ENCODE results near the gene AUTS2. TPM values are rescaled to one million over a fixed set of nuclear protein-coding genes. Genes with fewer than 3 reads are reported as not detected.

AUTS2 gene
- total and polyA plus RNA-seq, 4 donors: 4.9 to 24.4 (median 7.0) TPM

DNA sequence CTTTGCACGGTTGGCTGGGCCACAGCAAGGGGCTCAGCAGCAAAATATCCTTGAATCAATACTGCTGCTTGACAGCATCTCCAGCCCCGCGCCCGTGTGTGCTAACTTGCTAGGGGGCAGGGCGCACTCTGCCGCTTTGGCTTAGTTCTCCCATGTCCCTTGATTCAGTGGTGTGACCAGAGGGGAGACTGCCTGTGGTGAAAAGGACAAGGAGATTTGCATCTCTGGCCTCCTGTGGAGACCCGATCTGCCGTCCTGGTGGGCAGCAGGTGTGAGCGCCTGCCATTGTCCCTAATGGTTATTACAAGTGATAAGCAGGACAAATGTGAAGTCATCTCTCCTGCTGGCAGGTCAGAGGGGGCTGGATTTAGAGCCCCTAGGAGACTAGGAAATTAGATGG, 1033.4 kb downstream of the AUTS2 start:
- no peak for DNase-seq (ENCODE audit: low spot score)
- no peak overlapping the region for H3K9ac ChIP-seq (ENCODE audit: low read depth in 1 of 2, low read length in 2 of 2)
- 91% methylated on average over 9 of the region's 9 CpGs for WGBS
- H3K27ac ChIP-seq (ENCODE audit: low read depth in 1 of 2, low read length in 2 of 2): no peak overlapping the region
- H3K27me3 ChIP-seq (ENCODE audit: control insufficient read depth in 4 of 4, insufficient read depth in 4 of 4, low read length in 3 of 4): no peaks in the 10 kb centered on the region
- no peaks in the 10 kb centered on the region for H3K9me3 ChIP-seq (ENCODE audit: control insufficient read depth in 4 of 4, low read length in 3 of 4)
- no peak overlapping the region for H3K4me3 ChIP-seq (ENCODE audit: low read depth in 1 of 3, low read length in 3 of 3)
- peaks cover 0 to 9% (median 0%) of the 10 kb centered on the region in 4 donors for H3K4me1 ChIP-seq (ENCODE audit: control insufficient read depth in 4 of 4, insufficient read depth in 4 of 4, low read length in 3 of 4)
- no peaks in the 10 kb centered on the region for H3K36me3 ChIP-seq (ENCODE audit: control insufficient read depth in 4 of 4, insufficient read depth in 3 of 4, low read depth in 1 of 4, low read length in 3 of 4)
- TF ChIP-seq, protein P1, sequence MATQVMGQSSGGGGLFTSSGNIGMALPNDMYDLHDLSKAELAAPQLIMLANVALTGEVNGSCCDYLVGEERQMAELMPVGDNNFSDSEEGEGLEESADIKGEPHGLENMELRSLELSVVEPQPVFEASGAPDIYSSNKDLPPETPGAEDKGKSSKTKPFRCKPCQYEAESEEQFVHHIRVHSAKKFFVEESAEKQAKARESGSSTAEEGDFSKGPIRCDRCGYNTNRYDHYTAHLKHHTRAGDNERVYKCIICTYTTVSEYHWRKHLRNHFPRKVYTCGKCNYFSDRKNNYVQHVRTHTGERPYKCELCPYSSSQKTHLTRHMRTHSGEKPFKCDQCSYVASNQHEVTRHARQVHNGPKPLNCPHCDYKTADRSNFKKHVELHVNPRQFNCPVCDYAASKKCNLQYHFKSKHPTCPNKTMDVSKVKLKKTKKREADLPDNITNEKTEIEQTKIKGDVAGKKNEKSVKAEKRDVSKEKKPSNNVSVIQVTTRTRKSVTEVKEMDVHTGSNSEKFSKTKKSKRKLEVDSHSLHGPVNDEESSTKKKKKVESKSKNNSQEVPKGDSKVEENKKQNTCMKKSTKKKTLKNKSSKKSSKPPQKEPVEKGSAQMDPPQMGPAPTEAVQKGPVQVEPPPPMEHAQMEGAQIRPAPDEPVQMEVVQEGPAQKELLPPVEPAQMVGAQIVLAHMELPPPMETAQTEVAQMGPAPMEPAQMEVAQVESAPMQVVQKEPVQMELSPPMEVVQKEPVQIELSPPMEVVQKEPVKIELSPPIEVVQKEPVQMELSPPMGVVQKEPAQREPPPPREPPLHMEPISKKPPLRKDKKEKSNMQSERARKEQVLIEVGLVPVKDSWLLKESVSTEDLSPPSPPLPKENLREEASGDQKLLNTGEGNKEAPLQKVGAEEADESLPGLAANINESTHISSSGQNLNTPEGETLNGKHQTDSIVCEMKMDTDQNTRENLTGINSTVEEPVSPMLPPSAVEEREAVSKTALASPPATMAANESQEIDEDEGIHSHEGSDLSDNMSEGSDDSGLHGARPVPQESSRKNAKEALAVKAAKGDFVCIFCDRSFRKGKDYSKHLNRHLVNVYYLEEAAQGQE (IDR thresholded peaks at IDR 0.05): no peak
- TF ChIP-seq, protein P2, sequence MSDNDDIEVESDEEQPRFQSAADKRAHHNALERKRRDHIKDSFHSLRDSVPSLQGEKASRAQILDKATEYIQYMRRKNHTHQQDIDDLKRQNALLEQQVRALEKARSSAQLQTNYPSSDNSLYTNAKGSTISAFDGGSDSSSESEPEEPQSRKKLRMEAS (IDR thresholded peaks at IDR 0.05): no peak
- TF ChIP-seq FOXA1 (IDR thresholded peaks at IDR 0.05): no peak
- TF ChIP-seq YY1 (IDR thresholded peaks at IDR 0.05): no peak
- no peak for TF ChIP-seq GABPA (IDR thresholded peaks at IDR 0.05 in 1 of 2, conservative IDR thresholded peaks at IDR 0.05 in 1 of 2)

DNA sequence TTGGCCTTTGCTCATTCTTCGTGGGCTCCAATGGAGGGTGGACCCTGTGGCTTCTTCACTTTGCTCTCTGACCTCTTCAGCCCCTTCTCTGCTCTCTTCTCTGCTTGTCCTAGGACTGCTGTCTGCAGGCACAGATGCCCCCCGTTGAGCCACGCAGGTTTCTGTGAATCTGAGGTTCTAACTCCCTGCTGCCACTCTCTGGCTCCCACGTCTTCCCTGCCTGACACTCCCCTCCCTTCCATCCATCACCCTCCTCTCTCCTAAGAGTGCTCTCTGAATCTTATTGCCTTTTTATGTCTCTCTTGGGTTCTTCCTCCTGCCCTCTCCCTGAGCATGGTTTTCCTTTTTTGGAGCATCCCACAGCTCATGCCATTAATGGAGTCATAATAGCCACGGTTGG, 1034.1 kb downstream of the AUTS2 start:
- H3K4me3 ChIP-seq (ENCODE audit: low read depth in 1 of 3, low read length in 3 of 3): no peak overlapping the region
- H3K4me1 ChIP-seq (ENCODE audit: control insufficient read depth in 4 of 4, insufficient read depth in 4 of 4, low read length in 3 of 4): peaks cover 0 to 9% (median 0%) of the 10 kb centered on the region in 4 donors
- no peaks in the 10 kb centered on the region for H3K36me3 ChIP-seq (ENCODE audit: control insufficient read depth in 4 of 4, insufficient read depth in 3 of 4, low read depth in 1 of 4, low read length in 3 of 4)
- 90% methylated on average over 5 of the region's 5 CpGs for whole genome bisulfite sequencing
- no peaks in the 10 kb centered on the region for H3K27me3 ChIP-seq (ENCODE audit: control insufficient read depth in 4 of 4, insufficient read depth in 4 of 4, low read length in 3 of 4)
- H3K9me3 ChIP-seq (ENCODE audit: control insufficient read depth in 4 of 4, low read length in 3 of 4): no peaks in the 10 kb centered on the region
- DNase-seq (ENCODE audit: low spot score): no peak
- H3K9ac ChIP-seq (ENCODE audit: low read depth in 1 of 2, low read length in 2 of 2): no peak overlapping the region
- TF ChIP-seq, protein P3, sequence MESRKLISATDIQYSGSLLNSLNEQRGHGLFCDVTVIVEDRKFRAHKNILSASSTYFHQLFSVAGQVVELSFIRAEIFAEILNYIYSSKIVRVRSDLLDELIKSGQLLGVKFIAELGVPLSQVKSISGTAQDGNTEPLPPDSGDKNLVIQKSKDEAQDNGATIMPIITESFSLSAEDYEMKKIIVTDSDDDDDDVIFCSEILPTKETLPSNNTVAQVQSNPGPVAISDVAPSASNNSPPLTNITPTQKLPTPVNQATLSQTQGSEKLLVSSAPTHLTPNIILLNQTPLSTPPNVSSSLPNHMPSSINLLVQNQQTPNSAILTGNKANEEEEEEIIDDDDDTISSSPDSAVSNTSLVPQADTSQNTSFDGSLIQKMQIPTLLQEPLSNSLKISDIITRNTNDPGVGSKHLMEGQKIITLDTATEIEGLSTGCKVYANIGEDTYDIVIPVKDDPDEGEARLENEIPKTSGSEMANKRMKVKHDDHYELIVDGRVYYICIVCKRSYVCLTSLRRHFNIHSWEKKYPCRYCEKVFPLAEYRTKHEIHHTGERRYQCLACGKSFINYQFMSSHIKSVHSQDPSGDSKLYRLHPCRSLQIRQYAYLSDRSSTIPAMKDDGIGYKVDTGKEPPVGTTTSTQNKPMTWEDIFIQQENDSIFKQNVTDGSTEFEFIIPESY (IDR thresholded peaks at IDR 0.05): no peak
- TF ChIP-seq GABPA (IDR thresholded peaks at IDR 0.05 in 1 of 2, conservative IDR thresholded peaks at IDR 0.05 in 1 of 2) (no peak), RXRA (IDR thresholded peaks at IDR 0.05) (no peak), YY1 (IDR thresholded peaks at IDR 0.05) (no peak), TAF1 (conservative IDR thresholded peaks at IDR 0.05) (no peak), NR2F2 (IDR thresholded peaks at IDR 0.05) (no peak), SP1 (IDR thresholded peaks at IDR 0.05) (no peak), FOXA1 (IDR thresholded peaks at IDR 0.05) (no peak), EGR1 (IDR thresholded peaks at IDR 0.05; ENCODE audit: low read depth in 2 of 2) (no peak), HNF4G (IDR thresholded peaks at IDR 0.05) (no peak), RAD21 (IDR thresholded peaks at IDR 0.05) (no peak)
- TF ChIP-seq, protein P4, sequence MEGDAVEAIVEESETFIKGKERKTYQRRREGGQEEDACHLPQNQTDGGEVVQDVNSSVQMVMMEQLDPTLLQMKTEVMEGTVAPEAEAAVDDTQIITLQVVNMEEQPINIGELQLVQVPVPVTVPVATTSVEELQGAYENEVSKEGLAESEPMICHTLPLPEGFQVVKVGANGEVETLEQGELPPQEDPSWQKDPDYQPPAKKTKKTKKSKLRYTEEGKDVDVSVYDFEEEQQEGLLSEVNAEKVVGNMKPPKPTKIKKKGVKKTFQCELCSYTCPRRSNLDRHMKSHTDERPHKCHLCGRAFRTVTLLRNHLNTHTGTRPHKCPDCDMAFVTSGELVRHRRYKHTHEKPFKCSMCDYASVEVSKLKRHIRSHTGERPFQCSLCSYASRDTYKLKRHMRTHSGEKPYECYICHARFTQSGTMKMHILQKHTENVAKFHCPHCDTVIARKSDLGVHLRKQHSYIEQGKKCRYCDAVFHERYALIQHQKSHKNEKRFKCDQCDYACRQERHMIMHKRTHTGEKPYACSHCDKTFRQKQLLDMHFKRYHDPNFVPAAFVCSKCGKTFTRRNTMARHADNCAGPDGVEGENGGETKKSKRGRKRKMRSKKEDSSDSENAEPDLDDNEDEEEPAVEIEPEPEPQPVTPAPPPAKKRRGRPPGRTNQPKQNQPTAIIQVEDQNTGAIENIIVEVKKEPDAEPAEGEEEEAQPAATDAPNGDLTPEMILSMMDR (IDR thresholded peaks at IDR 0.05; ENCODE audit: low read depth, low read length, missing input control): no peak
- TF ChIP-seq, protein P5, sequence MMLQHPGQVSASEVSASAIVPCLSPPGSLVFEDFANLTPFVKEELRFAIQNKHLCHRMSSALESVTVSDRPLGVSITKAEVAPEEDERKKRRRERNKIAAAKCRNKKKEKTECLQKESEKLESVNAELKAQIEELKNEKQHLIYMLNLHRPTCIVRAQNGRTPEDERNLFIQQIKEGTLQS (IDR thresholded peaks at IDR 0.05): no peak
- no peak overlapping the region for H3K27ac ChIP-seq (ENCODE audit: low read depth in 1 of 2, low read length in 2 of 2)
